ENCODE measurements around the gene NAA15.
A peak's percentile ranks its signal among the peaks of the same experiment; 100 is the strongest.
"Not testable (repeated sequence)": the region's sequence is repeated elsewhere in the genome, so short reads cannot be mapped to it uniquely, and the experiment has no call there.

NAA15 gene

DNA sequence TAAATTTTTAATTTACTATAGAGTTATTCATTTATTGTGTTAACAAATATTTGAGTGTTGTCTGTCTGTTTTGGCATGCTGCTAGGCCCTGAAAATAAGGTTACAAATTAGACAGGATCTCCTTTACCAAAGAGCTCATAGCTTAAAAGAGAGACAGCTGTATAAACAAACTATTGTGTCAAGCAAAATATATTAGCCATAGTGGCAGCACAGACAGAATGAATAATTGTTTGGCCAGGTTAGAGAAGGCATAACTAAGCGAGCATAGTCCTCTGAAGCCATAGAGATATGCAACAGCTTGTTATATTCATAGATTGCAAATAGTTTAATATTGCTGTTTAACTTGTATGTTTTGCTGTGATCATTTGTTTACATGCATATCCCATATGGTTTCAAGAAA lies 67.7 kb downstream of the NAA15 start:
- DNase-seq: peak; percentile 11

DNA sequence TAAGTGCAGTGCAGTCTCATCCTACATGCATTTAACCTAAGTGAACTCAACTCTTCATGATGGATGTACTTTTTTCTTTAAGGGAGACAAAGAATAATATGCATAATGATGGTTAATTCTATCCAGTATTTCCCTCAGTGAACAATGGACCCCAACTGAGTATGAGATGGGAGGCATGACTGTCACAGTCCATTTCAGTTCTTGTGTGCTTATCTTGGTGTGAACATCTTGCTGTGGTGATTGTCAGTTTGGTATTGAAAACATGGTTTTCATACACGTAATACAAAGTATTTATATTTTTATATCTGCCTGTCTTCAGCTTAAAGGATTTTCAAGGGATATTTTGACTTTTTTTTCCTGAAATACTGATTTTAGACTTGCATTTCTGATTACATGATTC lies 72.9 kb downstream of the NAA15 start:
- no peak for DNase-seq

DNA sequence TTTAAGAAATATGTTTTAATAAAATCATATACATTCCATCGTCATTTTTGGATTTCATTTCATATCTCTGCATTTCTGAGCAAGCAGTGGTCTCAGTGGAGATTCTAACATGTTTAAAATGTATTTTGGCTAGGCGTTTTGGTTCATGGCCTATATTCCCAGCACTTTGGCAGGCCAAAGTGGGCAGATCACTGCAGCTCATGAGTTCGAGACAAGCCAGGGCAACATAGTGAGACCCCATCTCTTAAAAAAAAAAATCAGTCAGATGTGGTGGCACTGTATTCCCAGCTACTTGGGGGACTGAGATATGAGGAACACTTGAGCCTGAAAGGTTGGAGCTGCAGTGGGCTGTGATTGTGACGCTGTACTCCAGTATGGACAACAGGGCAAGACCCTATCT lies 85.1 kb downstream of the NAA15 start:
- DNase-seq: no peak

DNA sequence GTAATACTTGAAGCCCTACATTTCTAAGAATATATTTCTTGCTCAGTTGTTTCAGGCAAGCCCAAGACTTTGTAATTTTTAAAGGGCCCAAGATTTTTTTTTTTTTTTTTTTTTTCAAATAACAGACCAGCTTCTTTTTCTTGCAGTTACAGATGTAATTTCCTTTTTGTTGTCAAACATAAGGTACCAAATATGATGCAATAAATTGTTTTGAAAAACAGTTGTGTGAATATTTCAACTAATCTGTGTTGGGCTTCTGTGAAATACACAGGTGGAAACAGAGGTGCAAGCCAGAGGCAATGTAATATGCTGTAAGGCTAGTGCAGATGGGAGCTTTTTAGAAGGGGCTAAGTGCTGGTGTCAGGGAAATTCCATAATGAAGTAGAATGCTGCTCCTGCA lies 87.8 kb downstream of the NAA15 start:
- no peak for DNase-seq

DNA sequence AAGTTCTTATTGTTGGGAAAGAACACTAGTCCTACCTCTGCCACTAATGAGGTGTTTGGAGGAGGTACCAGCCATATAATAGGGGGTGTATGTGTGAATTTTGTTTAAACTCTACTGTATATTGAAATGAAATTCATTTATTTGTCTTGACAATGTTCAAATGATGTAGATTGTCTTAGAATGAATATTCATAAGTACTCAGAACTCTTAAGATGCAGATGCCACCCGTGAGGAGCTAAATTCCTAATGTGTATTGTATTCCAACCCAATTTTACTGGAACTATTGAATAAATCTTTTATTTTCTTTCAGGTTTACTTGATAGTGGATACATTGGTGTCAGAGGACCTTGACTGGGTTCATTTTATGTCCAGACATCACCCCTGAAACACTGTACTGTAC lies 88.7 kb downstream of the NAA15 start:
- no peak for DNase-seq

DNA sequence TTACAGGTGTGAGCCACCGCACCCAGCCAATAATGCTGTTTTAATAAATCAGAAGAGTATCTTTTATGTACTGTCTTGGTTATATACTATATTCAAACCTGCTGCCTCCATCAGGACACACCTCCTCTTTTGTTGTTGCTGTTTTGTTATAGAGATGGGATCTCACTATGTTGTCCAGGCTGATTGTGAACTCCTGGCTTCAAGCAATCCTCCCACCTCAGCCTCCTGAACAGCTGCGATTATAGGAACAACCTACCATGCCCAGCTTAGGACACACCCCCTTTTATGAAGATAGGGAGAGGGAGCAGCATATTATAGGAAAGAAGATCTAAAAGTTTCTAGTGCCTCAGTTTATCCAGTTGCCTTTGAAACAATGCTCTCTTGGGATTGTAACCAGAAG lies 90.4 kb downstream of the NAA15 start:
- no peak for DNase-seq

DNA sequence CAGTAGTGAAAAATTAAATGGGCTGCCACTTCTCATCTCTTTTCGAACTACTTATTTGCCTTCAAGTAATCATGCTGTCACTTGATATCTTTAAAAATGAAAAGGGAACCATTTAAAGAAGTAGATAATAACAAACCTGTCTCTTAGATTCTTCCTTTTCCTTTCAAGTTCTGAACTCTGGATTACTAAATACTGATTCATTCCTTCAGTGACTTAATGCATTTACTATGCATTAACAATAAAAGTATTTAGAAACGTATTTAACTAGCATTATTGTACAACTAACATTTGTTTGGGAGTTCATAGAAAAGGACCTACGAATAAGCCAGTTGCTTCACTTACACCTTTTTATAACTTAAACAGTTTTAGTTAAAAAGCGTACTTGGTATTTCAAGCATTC lies 91.5 kb downstream of the NAA15 start:
- DNase-seq: no peak

DNA sequence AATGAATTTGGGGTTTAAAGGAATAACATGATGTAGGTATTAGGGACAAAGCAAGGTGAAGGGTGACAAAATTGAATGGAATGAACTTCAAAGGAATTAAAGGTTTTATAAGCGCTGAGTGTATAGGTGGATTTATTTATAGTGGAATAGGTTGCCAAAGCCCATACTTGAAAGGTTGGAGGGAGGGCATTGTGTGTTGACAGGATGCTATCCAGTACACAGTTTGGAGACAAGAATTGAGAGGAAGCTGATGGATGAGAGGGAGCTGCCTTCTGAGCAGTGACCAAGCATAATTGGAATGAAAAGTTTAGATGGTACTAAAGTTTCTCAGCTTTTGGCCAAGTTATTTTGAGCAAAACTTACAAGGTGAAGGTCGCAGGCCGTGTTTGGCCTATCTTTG lies 100.1 kb downstream of the NAA15 start:
- DNase-seq: no peak

DNA sequence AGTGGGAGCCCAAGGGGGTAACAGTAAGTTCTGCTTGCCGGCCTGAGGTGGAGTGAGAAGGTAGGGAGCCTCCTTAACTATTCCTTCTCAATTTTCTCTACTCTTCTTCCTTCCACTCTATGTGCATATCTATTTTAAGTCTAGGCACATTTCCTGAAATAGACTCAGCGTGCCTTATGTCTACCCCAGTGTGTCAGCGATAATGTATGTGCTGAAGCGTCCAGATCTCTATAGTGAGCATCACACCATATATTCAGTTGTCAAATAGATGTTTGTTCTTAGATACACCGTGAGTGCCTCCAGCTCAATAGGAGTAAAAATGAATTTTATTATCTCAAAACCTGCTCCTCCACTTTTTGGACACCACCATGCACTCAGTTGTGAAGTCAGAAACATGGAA lies 101.1 kb downstream of the NAA15 start:
- no peak for DNase-seq

DNA sequence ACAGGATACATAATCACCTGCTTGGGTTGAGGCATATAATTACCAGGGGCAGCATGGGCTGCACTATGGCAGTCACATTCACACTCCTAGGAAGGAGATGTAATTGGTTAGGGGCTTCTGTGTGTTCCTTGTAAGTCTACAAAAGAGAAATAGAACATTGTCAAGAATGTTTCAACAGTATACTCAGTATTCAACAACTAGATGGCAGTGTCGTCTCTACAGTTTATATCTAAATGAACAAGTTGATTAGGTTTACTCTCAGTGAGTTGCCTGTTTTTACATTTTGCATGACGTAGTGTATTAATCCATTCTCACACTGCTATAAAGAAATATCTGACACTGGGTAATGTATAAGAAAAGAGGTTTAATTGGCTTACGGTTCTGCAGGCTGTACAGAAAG lies 102.2 kb downstream of the NAA15 start:
- DNase-seq: no peak

DNA sequence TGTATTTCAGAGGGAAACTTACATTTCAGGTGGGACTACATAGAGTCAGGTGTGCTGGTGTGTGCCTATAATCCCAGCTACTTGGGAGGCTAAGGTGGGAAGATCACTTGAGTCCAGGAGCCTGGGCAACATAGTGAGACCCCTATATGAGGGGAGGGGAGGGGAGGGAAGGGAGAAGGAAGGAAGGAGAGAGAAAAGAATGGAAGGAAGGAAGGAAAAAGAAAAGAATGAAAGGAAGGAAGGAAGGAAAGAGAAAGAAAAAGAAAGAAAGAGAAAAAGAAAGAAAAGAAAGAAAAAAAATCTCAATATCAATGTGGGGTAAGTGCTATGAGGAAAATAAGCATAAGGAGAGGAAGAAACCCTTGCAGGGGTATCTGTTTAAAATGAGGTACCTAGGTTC lies 109.0 kb downstream of the NAA15 start:
- DNase-seq: no peak

DNA sequence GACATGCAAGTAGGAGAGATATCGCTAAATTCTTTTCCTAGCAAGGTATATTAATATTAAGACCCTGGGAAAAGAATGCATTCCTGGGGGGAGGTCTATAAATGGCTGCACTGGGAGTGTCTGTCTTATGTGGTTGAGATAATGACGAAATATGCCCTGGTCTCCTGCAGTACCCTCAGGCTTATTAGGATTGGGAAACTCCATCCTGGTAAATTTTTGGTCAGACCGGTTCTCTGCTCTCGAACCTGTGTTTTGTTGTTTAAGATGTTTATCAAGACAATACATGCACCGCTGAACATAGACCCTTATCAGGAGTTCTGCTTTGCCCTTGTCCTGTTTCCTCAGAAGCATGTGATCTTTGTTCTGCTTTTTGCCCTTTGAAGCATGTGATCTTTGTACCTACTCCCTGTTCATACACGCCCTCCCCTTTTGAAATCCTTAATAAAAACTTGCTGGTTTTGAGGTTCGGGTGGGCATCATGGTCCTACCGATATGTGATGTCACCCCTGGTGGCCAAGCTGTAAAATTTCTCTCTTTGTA lies 113.4 kb downstream of the NAA15 start:
- not testable (repeated sequence) for DNase-seq

DNA sequence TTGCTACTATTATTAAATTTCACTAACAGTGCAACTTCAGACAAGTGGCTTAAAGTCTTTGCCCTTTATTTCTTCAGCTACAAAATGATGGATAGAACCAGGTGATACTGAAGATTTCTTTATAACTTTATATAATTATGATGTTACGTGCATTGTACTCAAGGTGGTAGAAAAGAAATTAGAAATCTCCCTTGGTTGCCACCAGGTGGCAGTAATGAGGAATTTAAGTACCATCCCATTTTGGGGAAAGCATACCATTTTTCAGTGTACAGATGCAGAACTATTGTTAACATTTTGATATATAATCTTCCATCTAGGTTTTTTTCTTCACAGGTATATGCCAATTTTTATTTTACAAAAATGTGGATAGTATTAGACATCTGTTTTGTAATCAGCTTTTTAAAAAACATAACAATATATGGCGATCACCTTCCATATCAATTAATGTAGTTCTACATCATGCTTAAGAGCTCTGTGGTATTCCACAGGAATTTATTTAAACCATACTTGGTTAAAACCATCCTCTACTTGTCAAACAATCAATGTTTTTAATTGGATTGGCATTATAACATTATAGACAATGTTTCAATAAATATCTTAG lies 114.9 kb downstream of the NAA15 start:
- DNase-seq: peak; percentile 28

DNA sequence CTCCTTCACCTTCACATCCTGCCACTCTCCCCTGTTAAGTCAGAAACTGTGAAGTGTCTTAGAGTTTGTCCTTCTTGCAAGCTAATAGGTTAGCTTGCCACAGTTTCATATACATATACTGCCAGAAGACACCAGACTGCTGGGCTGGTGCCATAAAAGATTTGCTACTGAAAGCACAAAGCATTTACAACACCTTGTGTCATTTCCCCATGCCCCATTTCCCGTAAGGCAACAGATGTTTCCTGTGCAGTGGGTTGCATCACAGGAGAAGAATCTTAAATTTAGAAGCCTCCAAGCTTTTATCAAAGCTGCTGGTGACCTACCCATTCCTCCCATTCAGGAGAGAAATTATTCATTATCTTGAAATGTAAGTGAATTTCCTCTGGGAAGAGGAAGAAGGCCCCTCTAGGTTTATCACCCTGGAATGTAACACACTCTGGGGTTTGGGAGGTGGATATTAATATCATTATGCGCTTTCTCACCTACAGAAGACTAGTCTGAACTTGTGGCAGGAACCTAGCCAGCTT lies 118.1 kb downstream of the NAA15 start:
- DNase-seq: no peak

DNA sequence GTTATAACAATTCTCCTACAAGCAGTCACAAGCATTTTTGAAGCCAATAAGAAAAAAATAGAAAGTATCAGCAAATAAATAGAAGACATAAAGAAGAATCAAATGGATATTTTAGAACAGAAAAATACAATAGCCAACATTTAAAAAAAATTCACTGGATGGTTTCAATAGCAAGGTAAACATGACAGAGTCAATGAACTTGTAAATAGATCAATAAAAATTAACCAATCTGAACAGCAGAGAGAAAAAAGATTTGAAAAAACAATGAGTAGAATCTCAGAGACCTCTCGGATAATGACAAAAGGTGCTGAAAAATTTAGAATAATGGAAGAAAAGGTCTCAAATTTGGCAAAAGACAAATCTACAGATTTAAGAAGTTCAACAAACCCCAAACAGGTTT lies 119.3 kb downstream of the NAA15 start:
- DNase-seq: no peak

DNA sequence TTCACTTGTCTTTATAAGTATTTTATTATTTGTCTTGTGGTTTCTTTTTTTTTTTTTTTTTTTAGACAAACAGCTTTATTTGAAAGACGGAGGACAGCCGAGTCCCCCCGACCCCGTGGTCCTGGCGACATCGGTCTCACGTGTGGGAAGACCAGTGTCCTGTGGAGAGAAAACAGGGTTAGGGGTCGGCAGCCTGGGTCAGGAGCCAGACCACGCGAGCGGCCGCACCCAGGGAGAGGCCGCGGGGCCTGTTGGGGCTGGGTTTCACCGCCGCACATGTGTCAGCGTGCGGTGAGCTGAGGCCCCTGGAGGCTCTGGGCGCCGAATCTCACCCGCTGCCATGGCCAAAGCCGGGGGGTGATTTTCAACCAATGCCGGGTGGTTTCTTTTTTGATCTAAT lies 134.8 kb downstream of the NAA15 start:
- DNase-seq: no peak

DNA sequence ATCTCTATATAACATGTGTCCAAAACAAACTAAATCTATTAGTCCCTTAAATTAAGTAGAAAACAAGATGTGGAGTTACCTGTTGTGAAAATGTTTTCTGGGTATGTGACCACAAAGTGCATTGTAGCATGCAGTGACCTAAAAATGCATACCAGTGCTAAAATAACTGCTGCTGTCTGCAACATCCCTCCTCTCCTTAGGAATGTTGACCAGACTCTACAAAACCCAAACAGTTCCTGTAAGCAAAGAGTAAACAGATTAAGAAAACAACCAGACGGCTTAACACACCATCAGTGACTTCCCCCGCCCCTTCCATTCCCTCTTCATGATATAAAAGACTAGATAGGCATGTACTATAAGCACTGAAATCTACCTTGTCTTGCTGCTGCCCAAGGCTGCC lies 136.8 kb downstream of the NAA15 start:
- no peak for DNase-seq

DNA sequence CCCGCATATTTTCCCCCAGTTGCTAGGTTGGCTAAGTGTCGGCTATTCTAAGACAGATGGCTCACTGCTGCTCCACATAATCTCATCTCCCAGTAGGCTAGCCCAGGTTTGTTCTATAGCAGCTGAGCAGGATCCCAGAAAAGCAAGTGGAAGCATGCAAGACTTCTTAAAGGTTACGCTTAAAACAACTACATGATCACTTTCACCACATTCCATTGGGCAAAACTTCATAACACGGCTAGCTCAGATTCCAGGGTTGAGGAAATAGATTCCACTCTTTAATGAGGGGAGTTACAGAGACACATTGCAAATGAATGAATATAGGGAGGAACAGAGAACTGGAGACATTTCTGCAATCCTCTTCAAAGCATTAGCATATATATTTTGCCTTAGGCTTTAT lies 139.7 kb downstream of the NAA15 start:
- DNase-seq: no peak

DNA sequence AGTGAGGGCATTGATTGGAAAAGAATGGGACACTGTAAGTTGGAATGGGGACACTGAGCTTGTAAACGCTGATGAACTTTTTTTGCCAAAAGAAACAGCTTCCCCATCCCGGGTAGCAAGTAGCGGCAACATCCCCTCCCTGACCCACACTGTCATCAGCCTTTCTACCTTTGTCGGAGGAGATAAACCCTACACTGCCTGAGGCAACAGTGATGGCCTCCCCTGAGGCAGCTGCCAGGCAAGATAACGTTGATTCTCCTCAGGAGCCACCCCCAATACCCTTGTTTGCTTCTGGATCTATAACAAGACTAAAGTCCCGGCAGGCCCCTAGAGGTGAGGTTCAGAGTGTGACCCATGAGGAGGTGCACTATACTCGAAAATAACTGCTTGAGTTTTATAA lies 142.4 kb downstream of the NAA15 start:
- no peak for DNase-seq

DNA sequence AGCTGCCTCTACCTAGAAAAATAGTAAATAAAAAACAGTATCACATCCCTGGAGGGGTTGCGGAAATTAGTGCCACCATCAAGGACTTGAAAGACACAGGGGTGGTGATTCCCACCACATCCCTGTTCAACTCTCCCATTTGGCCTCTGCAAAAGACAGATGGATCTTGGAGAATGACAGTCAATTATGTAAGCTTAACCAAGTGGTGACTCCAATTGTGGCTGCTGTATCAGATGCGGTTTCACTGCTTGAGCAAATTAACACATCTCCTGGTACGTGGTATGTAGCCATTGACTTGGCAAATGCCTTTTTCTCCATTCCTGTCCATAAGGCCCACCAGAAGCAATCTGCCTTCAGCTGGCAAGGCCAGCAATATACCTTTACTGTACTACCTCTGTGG lies 143.6 kb downstream of the NAA15 start:
- DNase-seq: not testable (repeated sequence)

DNA sequence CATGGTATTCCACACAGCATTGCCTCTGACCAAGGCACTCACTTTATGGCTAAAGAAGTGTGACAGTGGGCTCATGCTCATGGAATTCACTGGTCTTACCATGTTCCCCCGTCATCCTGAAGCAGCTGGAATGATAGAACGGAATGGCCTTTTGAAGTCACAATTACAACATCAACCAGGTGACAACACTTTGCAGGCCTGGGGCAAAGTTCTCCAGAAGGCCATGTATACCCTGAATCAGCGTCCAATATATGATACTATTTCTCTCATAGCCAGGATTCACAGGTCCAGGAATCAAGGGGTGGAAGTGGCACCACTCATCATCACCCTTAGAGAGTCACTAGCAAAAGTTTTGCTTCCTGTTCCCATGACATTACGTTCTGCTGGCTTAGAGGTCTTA lies 145.8 kb downstream of the NAA15 start:
- DNase-seq: not testable (repeated sequence)

DNA sequence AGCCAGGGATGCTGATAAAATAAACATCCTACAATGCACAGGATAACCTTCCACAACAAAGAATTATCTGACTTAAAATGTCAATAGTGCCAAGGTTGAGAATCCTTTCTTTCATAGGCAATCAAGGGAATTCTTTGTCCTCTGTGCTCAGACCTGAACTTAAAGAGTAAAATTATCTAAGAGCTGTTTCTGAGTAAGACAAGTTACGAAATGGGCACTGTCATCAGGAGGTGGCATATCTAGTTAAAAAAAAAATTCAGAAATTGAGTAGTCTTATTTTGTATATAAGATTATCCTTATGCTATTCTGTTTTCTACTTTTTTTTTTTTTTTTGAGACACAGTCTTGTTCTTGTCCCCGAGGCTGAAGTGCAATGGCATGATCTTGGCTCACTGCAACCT lies 149.3 kb downstream of the NAA15 start:
- DNase-seq: no peak

DNA sequence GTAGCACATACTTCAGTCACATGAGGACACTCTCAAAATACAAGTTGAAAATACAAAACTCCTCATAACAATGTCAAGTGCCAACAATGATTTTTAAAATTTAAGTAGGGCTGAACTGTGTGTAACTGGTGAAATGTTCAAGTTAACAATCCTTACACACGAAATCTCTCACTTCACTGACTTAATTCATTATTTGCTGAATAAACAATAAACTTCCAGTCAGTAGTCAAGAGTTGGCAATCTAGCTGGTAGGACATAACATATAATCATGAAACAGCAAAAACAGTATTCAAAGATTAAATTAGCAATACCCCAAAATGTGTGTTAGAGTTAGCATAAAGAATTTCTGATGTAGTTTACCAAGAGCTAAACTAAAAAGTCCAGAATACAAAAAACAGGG lies 150.7 kb downstream of the NAA15 start:
- DNase-seq: no peak

DNA sequence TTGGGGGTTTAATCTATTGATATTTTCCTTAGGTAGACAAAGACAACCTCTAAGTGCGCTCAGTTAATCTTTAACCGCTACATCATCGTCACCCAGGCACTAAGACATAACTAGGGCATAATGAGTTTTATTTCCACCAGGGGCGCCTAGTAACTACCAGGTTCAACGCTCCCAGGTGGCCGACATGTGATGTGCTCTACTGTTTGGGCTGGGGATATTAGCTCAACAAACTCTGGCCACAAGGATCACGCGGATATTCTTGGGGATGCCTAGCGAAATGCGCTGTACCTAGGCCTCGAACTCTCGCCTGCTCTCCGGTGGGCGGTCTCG lies 151.7 kb downstream of the NAA15 start:
- peak; percentile 76 for DNase-seq

DNA sequence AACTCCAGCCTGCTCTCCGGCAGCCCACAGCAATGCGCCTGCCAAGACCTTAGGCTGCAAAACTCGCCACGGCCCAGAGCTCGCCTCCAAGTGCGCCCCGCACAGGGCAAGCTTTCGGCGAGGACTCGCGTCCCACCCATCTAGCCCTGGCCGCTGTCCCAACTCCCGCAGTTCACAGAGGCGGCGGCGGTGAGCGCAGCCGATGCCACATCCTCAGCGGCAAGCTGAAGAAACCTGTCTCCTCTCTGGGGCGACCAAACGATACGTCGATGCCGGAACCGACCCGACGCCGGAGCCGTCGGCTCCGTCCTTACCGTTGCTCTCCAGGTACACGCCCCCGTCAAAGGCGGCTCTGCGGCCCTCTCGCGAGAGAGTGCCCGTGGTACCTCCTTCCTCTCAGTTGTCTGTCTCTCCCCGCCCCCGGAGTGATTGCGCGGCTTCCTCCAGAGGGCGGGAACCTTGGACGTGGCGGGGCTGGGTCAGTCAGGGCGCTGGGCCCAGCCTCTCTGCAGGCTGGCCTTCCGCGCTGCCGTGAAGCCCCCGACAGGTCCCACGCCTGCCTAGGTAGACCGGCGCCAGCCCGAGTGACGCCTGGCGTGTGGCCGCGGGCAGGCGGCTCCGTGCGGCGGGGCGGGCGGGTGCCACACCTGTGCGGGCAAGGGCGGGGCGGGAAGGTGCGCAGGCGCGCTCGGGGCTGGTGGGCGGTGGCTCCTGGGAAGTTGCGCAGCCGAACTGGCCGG lies 152.2 kb downstream of the NAA15 start:
- peak; percentile 95 for DNase-seq
